Common myeloid progenitor, CD34-positive (primary cell): Measurements from ENCODE around the gene FAM168A.

Source experiments
- CTCF ChIA-PET: fragments of 350-600 bp; sonication (Branson Sonifier 250); formaldehyde crosslinking; loops from one replicate; lab custom pipeline; 2021; ENCODE audit warnings: antibody characterized with exemption; lab: Charles Lee
- POLR2A ChIA-PET: fragments of 350-600 bp; sonication (Branson Sonifier 250); formaldehyde crosslinking; loops from one replicate; lab custom pipeline; 2021; ENCODE audit warnings: antibody characterized with exemption; lab: Charles Lee
- DNase-seq, 3 donors: peaks; one replicate each; pipeline versions ENCODE4 v3.0.0 to v3.0.0-alpha.2; 2013
- H3K27ac ChIP-seq, 2 experiments: 1 replicate in 1 of 2; 2 replicates in 1 of 2; pipeline ENCODE4 v1.7.0; 2013; ENCODE audit warnings: inconsistent platforms in 2 of 2, low read length in 2 of 2, mild to moderate bottlenecking in 2 of 2, low read depth in 1 of 2, moderate library complexity in 1 of 2; ENCODE audit not compliant: severe bottlenecking in 2 of 2, insufficient read depth in 1 of 2, poor library complexity in 1 of 2
- H3K27me3 ChIP-seq, 5 experiments: replicated peaks in 2 of 5; 1 replicate in 3 of 5; 2 replicates in 2 of 5; pipeline versions ENCODE4 v1.6.1 to v1.7.0; 2013; ENCODE audit warnings: low read length in 4 of 5, mild to moderate bottlenecking in 2 of 5, moderate library complexity in 2 of 5, inconsistent platforms in 1 of 5; ENCODE audit not compliant: insufficient read depth in 5 of 5, control insufficient read depth in 4 of 5
- H3K36me3 ChIP-seq, 4 experiments: 1 replicate in 2 of 4; 2 replicates in 2 of 4; pipeline versions ENCODE4 v1.6.1 to v1.7.0; 2013; ENCODE audit warnings: low read length in 3 of 4, control low read depth in 1 of 4, mild to moderate bottlenecking in 1 of 4; ENCODE audit not compliant: control insufficient read depth in 4 of 4, insufficient read depth in 4 of 4
- H3K4me1 ChIP-seq, 4 experiments: 1 replicate in 3 of 4; 2 replicates in 1 of 4; pipeline versions ENCODE4 v1.6.1 to v1.7.1; 2013; ENCODE audit warnings: low read length in 3 of 4, mild to moderate bottlenecking in 3 of 4, control low read depth in 1 of 4, inconsistent platforms in 1 of 4, moderate library complexity in 1 of 4; ENCODE audit not compliant: control insufficient read depth in 4 of 4, insufficient read depth in 4 of 4; ENCODE audit errors: control extremely low read depth in 1 of 4
- H3K4me3 ChIP-seq, 7 experiments: 1 replicate in 4 of 7; 2 replicates in 3 of 7; pipeline versions ENCODE4 v1.5.1 to v1.7.0; 2013; ENCODE audit warnings: mild to moderate bottlenecking in 7 of 7, low read length in 6 of 7, moderate library complexity in 6 of 7, inconsistent platforms in 2 of 7, low read depth in 2 of 7, control low read depth in 1 of 7; ENCODE audit not compliant: insufficient read depth in 4 of 7, control insufficient read depth in 1 of 7; ENCODE audit errors: extremely low read depth in 1 of 7
- H3K9me3 ChIP-seq, 5 experiments: 1 replicate in 4 of 5; 2 replicates in 1 of 5; pipeline versions ENCODE4 v1.6.1 to v1.7.1; 2013; ENCODE audit warnings: low read length in 4 of 5, mild to moderate bottlenecking in 2 of 5, inconsistent platforms in 1 of 5, low read depth in 1 of 5, moderate library complexity in 1 of 5; ENCODE audit not compliant: control insufficient read depth in 4 of 5, insufficient read depth in 2 of 5; ENCODE audit errors: control extremely low read depth in 1 of 5
- WGBS: methylation state at CpG from one replicate; pipeline ENCODE4 v1.1.5; 2013; ENCODE audit not compliant: insufficient coverage; 5-methylcytosine and 5-hydroxymethylcytosine counted together

The FAM168A gene

GRCh38 chr11:73498343-73498742 lies 99.6 kb downstream of the FAM168A start:
- Histone ChIP-seq H3K9me3 (no peaks in the 10 kb centered on the region), H3K36me3 (no peaks in the 10 kb centered on the region), H3K4me3 (no peak overlapping the region), H3K27me3 (no peaks in the 10 kb centered on the region), H3K27ac (no peak overlapping the region), H3K4me1 (no peaks in the 10 kb centered on the region)
- 96% methylated on average over 4 of the region's 6 CpGs for WGBS
- no peak for DNase-seq
- POLR2A ChIA-PET: no interaction called here
- CTCF ChIA-PET: no interaction called here

GRCh38 chr11:73496134-73496533 lies 101.8 kb downstream of the FAM168A start:
- POLR2A ChIA-PET: no interaction called here
- Histone ChIP-seq H3K27me3 (no peaks in the 10 kb centered on the region), H3K36me3 (no peaks in the 10 kb centered on the region), H3K4me3 (no peak overlapping the region), H3K9me3 (no peaks in the 10 kb centered on the region), H3K27ac (no peak overlapping the region), H3K4me1 (no peaks in the 10 kb centered on the region)
- CTCF ChIA-PET: no interaction called here
- WGBS: 87% methylated on average over 3 of the region's 6 CpGs
- peak in 2 of 3 donors; percentile 46 to 59 for DNase-seq

GRCh38 chr11:73495731-73496130 lies 102.2 kb downstream of the FAM168A start:
- no peaks in the 10 kb centered on the region for H3K36me3 ChIP-seq
- H3K27me3 ChIP-seq: no peaks in the 10 kb centered on the region
- no peak overlapping the region for H3K4me3 ChIP-seq
- CTCF ChIA-PET: no interaction called here
- POLR2A ChIA-PET: no interaction called here
- H3K27ac ChIP-seq: no peak overlapping the region
- DNase-seq: no peak
- no peaks in the 10 kb centered on the region for H3K4me1 ChIP-seq
- H3K9me3 ChIP-seq: no peaks in the 10 kb centered on the region
- no CpG with 5 or more reads among the region's 2 CpGs for WGBS

- H3K4me1 ChIP-seq: no peaks in the 10 kb centered on the region
- no peak overlapping the region for H3K4me3 ChIP-seq
- H3K36me3 ChIP-seq: no peaks in the 10 kb centered on the region
- DNase-seq: no peak
- 91% methylated on average over 1 of the region's 1 CpG for WGBS
- CTCF ChIA-PET: interaction anchor here (0.6 to 1.6 kb wide), 3 partner anchors 15 to 116 kb away, joined by 3 to 4 read pairs (median 4); no protein-coding TSS in a partner anchor
- H3K27me3 ChIP-seq: no peaks in the 10 kb centered on the region
- POLR2A ChIA-PET: no interaction called here
- H3K27ac ChIP-seq: no peak overlapping the region
- no peaks in the 10 kb centered on the region for H3K9me3 ChIP-seq
Measured at GRCh38 chr11:73493956-73494598, 103.8 kb downstream of the FAM168A start.

- POLR2A ChIA-PET: no interaction called here
- Histone ChIP-seq H3K4me3 (no peak overlapping the region), H3K36me3 (no peaks in the 10 kb centered on the region), H3K27ac (no peak overlapping the region), H3K9me3 (peaks cover 0 to 6% (median 4%) of the 10 kb centered on the region in 5 experiments), H3K27me3 (no peaks in the 10 kb centered on the region), H3K4me1 (peaks cover 0 to 9% (median 5%) of the 10 kb centered on the region in 4 experiments)
- no peak for DNase-seq
- CTCF ChIA-PET: interaction anchor here (1.0 to 1.4 kb wide), 3 partner anchors 40 to 74 kb away, joined by 3 to 4 read pairs (median 4); no protein-coding TSS in a partner anchor
- WGBS: no CpG with 5 or more reads among the region's 1 CpG
Measured at GRCh38 chr11:73481626-73482025, 116.3 kb downstream of the FAM168A start.

- WGBS: 75% methylated on average over 1 of the region's 2 CpGs
- ChIA-PET CTCF (interaction anchor here (0.6 to 5.3 kb wide), 6 partner anchors 13 to 179 kb away, joined by 3 to 43 read pairs (median 4); no protein-coding TSS in a partner anchor), POLR2A (no interaction called here)
- Histone ChIP-seq H3K27me3 (no peaks in the 10 kb centered on the region), H3K36me3 (no peaks in the 10 kb centered on the region), H3K4me1 (peaks cover 0 to 6% (median 2%) of the 10 kb centered on the region in 4 experiments), H3K27ac (no peak overlapping the region), H3K9me3 (peaks cover 0 to 6% (median 4%) of the 10 kb centered on the region in 5 experiments), H3K4me3 (no peak overlapping the region)
- DNase-seq: peak; percentile 18 to 60 (median 33)
Measured at GRCh38 chr11:73480677-73481076, 117.2 kb downstream of the FAM168A start.

- ChIA-PET POLR2A (interaction anchor here (0.6 to 0.7 kb wide), 2 partner anchors 9 to 14 kb away, joined by 3 read pairs; no protein-coding TSS in a partner anchor), CTCF (interaction anchor here (0.8 to 5.3 kb wide), 14 partner anchors 8 to 182 kb away, joined by 3 to 43 read pairs (median 3); no protein-coding TSS in a partner anchor)
- H3K27me3 ChIP-seq: no peaks in the 10 kb centered on the region
- WGBS: no CpG with 5 or more reads among the region's 1 CpG
- H3K4me1 ChIP-seq: peaks cover 0 to 3% (median 0%) of the 10 kb centered on the region in 4 experiments
- H3K27ac ChIP-seq: no peak overlapping the region
- peak in 1 of 3 donors; percentile 27 for DNase-seq
- no peak overlapping the region for H3K4me3 ChIP-seq
- H3K36me3 ChIP-seq: no peaks in the 10 kb centered on the region
- H3K9me3 ChIP-seq: peaks cover 0 to 6% (median 4%) of the 10 kb centered on the region in 5 experiments
Measured at GRCh38 chr11:73478737-73479347, 119.1 kb downstream of the FAM168A start.
